RWPE2 (cell line): Measurements from ENCODE around the gene RNF128.
"Not testable (repeated sequence)": the region's sequence is repeated elsewhere in the genome, so short reads cannot be mapped to it uniquely, and the experiment has no call there.

Experiments used
- ATAC-seq: fragments of 200-7000 bp; cut with Tn5 transposase; 3 replicates; pipeline ENCODE4 v1.9.1; 2021; ENCODE audit warnings: low read depth
- DNase-seq: peaks from one replicate; pipeline ENCODE4 v3.0.0-alpha.2; 2020; ENCODE audit warnings: low spot score
- H3K27ac ChIP-seq: fragments of 450-650 bp; 2 replicates; pipeline ENCODE4 v1.5.1; 2017; ENCODE audit warnings: mild to moderate bottlenecking; ENCODE audit not compliant: poor library complexity, severe bottlenecking
- H3K27me3 ChIP-seq: fragments of 250-450 bp; sonication (Bioruptor Pico); 2 replicates; pipeline ENCODE4 v1.5.1; 2021; ENCODE audit warnings: mild to moderate bottlenecking, moderate library complexity; ENCODE audit not compliant: insufficient read depth, poor library complexity, severe bottlenecking
- H3K36me3 ChIP-seq: fragments of 250-450 bp; sonication (Bioruptor Pico); 2 replicates; pipeline ENCODE4 v1.5.1; 2020; ENCODE audit warnings: low read depth, mild to moderate bottlenecking, moderate library complexity
- H3K4me1 ChIP-seq: fragments of 250-450 bp; sonication (Bioruptor Pico); 2 replicates; pipeline ENCODE4 v1.5.1; 2021; ENCODE audit warnings: mild to moderate bottlenecking, moderate library complexity; ENCODE audit not compliant: insufficient read depth, poor library complexity, severe bottlenecking
- H3K4me3 ChIP-seq: fragments of 250-450 bp; sonication (Bioruptor Pico); 2 replicates; pipeline ENCODE4 v1.5.1; 2021; ENCODE audit warnings: mild to moderate bottlenecking, moderate library complexity; ENCODE audit not compliant: severe bottlenecking
- H3K9me3 ChIP-seq: fragments of 250-450 bp; sonication (Bioruptor Pico); 2 replicates; pipeline ENCODE4 v1.5.1; 2021; ENCODE audit warnings: mild to moderate bottlenecking, moderate library complexity; ENCODE audit not compliant: severe bottlenecking
- TF ChIP-seq, protein P1 (sequence below): fragments of 450-650 bp; IDR thresholded peaks from one replicate; pipeline ENCODE4 v1.5.1; 2017; ENCODE audit warnings: mild to moderate bottlenecking, moderate library complexity; ENCODE audit not compliant: poor library complexity, severe bottlenecking

Gene RNF128

DNA sequence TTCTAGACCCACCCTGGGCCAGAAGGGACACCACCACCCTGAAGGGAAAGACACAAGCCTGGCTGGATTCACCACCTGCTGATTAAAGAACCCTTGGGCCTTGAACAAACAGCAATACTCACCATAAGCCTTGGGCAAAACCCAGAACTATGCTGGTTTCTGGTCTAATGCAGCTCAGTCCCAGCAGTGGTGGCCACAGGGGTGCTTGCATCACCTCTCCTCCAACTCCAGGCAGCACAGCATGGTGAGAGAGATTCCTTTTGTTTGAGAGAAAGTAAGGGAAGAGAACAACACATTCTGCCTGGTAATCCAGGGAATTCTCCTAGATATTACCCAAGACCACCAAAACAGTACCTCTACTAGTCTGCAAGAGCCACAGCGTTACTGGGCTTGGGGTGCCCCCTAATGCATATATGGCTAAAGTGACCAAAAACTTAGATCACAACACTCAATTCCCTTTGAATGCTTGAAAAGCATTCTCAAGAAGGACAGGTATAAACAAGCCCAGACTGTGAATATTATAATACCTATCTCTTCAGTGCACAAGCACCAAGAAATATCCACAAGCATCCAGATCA, 25.7 kb downstream of the RNF128 start:
- Histone ChIP-seq H3K36me3 (no peaks in the 10 kb centered on the region), H3K27me3 (no peaks in the 10 kb centered on the region), H3K9me3 (no peaks in the 10 kb centered on the region), H3K4me1 (no peaks in the 10 kb centered on the region), H3K4me3 (no peak overlapping the region), H3K27ac (no peak overlapping the region)
- DNase-seq (no peak), ATAC-seq (0 out of 3 replicates have a peak, but pooled peaks have one; percentile 19)
- TF ChIP-seq, protein P1, sequence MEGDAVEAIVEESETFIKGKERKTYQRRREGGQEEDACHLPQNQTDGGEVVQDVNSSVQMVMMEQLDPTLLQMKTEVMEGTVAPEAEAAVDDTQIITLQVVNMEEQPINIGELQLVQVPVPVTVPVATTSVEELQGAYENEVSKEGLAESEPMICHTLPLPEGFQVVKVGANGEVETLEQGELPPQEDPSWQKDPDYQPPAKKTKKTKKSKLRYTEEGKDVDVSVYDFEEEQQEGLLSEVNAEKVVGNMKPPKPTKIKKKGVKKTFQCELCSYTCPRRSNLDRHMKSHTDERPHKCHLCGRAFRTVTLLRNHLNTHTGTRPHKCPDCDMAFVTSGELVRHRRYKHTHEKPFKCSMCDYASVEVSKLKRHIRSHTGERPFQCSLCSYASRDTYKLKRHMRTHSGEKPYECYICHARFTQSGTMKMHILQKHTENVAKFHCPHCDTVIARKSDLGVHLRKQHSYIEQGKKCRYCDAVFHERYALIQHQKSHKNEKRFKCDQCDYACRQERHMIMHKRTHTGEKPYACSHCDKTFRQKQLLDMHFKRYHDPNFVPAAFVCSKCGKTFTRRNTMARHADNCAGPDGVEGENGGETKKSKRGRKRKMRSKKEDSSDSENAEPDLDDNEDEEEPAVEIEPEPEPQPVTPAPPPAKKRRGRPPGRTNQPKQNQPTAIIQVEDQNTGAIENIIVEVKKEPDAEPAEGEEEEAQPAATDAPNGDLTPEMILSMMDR, result peak; percentile 25

DNA sequence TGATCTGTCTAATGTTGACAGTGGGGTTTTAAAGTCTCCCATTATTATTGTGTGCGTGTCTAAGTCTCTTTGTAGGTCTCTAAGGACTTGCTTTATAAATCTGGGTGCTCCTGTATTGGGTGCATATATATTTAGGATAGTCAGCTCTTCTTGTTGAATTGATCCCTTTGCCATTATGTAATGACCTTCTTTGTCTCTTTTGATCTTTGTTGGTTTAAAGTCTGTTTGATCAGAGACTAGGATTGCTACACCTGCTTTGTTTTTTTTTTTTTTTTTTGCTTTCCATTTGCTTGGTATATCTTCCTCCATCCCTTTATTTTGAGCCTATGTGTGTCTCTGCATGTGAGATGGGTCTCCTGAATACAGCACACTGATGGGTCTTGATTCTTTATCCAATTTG, 42.8 kb downstream of the RNF128 start:
- not testable (repeated sequence) for H3K4me3 ChIP-seq, H3K36me3 ChIP-seq, H3K27ac ChIP-seq, H3K9me3 ChIP-seq, DNase-seq, ATAC-seq, H3K4me1 ChIP-seq, H3K27me3 ChIP-seq

GRCh38 chrX:106774981-106775380, 48.5 kb downstream of the RNF128 start:
- Histone ChIP-seq H3K27ac (no peak overlapping the region), H3K27me3 (no peaks in the 10 kb centered on the region), H3K36me3 (no peaks in the 10 kb centered on the region), H3K4me3 (no peak overlapping the region), H3K9me3 (no peaks in the 10 kb centered on the region), H3K4me1 (no peaks in the 10 kb centered on the region)
- ATAC-seq, result no peak
- no peak for DNase-seq
- TF ChIP-seq, protein P1, result no peak

- TF ChIP-seq, protein P1, result no peak
- Histone ChIP-seq H3K4me3 (no peak overlapping the region), H3K27ac (no peak overlapping the region), H3K4me1 (no peaks in the 10 kb centered on the region), H3K9me3 (no peaks in the 10 kb centered on the region), H3K27me3 (no peaks in the 10 kb centered on the region), H3K36me3 (no peaks in the 10 kb centered on the region)
- DNase-seq (no peak), ATAC-seq (no peak)
Observed at GRCh38 chrX:106780264-106780663, 53.8 kb downstream of the RNF128 start.

DNA sequence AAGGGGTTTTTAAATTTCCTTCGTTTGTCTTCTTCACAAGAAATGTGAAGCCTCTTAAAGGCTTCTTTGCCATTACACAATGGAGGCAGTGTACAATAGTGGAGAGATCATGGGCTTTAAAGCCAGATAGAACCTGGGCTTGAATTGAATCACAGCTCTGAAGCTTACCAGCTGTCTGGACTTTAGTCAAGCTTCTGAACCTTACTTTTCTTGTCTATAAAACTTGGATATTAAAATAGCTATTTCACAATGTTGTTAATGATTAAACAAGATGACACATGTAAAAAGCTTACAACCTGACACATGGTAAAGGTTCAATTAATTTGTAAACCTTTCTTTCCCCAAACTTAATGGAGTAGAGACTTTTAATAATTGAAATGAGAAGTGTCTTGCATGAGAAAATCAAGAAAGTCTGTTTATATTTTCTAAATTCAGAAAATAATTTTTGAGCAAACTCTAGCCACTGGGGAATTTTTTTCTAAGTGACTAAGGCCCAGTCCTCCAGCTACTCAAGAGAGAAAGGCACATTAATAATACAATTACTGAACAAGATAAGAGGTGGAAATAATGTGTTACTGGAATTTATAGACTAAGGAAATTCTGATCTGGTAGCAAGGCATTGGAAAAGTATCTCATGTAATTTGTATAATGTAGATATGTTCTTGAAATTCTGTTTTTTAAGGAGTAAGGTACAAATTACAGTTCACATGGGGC, 54.3 kb downstream of the RNF128 start:
- Histone ChIP-seq H3K9me3 (no peaks in the 10 kb centered on the region), H3K27me3 (no peaks in the 10 kb centered on the region), H3K36me3 (no peaks in the 10 kb centered on the region), H3K4me3 (no peak overlapping the region), H3K4me1 (no peaks in the 10 kb centered on the region), H3K27ac (no peak overlapping the region)
- TF ChIP-seq, protein P1, result no peak
- DNase-seq, result no peak
- ATAC-seq, result no peak
